Left lung (tissue), 10 donors: ENCODE measurements around the gene CFD. TPM values are rescaled to one million over a fixed set of nuclear protein-coding genes. Genes with fewer than 3 reads are reported as not detected.
A peak's percentile ranks its signal among the peaks of the same experiment; 100 is the strongest.

Source experiments
- ATAC-seq: fragments of 200-7000 bp; cut with Tn5 transposase; one replicate; pipeline ENCODE4 v1.9.1; 2020; ENCODE audit warnings: moderate library complexity
- DNase-seq, 4 donors: peaks; one replicate each; pipeline ENCODE4 v3.0.0-alpha.2; 2013 to 2020
- H3K27ac ChIP-seq, 2 donors: fragments of 200-600 bp; sonication (generic) in 1 of 2; one replicate each; pipeline versions ENCODE4 v1.5.0 to v1.8.0; 2020 to 2021
- H3K27me3 ChIP-seq, 2 donors: fragments of 200-600 bp; sonication (generic) in 1 of 2; one replicate each; pipeline versions ENCODE4 v1.5.0 to v1.8.0; 2020 to 2021
- H3K36me3 ChIP-seq, 2 donors: fragments of 200-600 bp; sonication (generic) in 1 of 2; one replicate each; pipeline versions ENCODE4 v1.5.0 to v1.8.0; 2020 to 2021
- H3K4me1 ChIP-seq, 2 donors: fragments of 200-600 bp; one replicate each; pipeline ENCODE4 v1.8.0; 2021
- H3K4me3 ChIP-seq, 2 donors: fragments of 200-600 bp; sonication (generic) in 1 of 2; one replicate each; pipeline versions ENCODE4 v1.5.0 to v1.8.0; 2020 to 2021; ENCODE audit warnings: mild to moderate bottlenecking in 1 of 2
- H3K9me3 ChIP-seq, 2 donors: fragments of 200-600 bp; sonication (generic) in 1 of 2; one replicate each; pipeline versions ENCODE4 v1.5.0 to v1.8.0; 2020 to 2021
- CTCF ChIP-seq, 2 donors: fragments of 200-600 bp; sonication (generic) in 1 of 2; IDR thresholded peaks; one replicate each; pipeline versions ENCODE4 v1.5.0 to v1.8.0; 2021; ENCODE audit warnings: antibody characterized with exemption in 2 of 2
- intact Hi-C, 2 donors: fragments of 100-400 bp; cut with DNase I; formaldehyde crosslinking; loops; one replicate each; pipeline versions ENCODE4 v1.11.2 to v1.14.2; 2022
- polyA plus RNA-seq, 6 donors: library from polyadenylated mRNA; unstranded; fragments of 120-200 nt; gene quantifications; one replicate each; pipeline ENCODE4 v1.2.1, GENCODE V29; 2013; ENCODE audit not compliant: insufficient read length in 6 of 6
- total RNA-seq, 2 donors: library from RNA; stranded (reverse); fragmentation: NEBNext Ultra II Directional; extraction: Animal tissue kit (Norgen Biotek cat#: 25700); gene quantifications; one replicate each; pipeline ENCODE4 v1.2.1, GENCODE V29; 2021
- donor health status: DM: no; HTN: yes; CAD: no.
- donor health status: DM: no; HTN: no; CAD: no.

Gene CFD
- total and polyA plus RNA-seq, 8 donors: 4.9 to 85.3 (median 10.5) TPM

- no peaks in the 10 kb centered on the region for H3K9me3 ChIP-seq
- peak; percentile 80 for ATAC-seq
- intact Hi-C loops: no loop called here
- peak overlapping the region; percentile 3 to 19 for H3K4me3 ChIP-seq
- H3K36me3 ChIP-seq: no peaks in the 10 kb centered on the region
- TF ChIP-seq CTCF (IDR thresholded peaks at IDR 0.05): no peak
- H3K4me1 ChIP-seq: peaks cover 6 to 51% of the 10 kb centered on the region in 2 donors
- H3K27ac ChIP-seq: no peak overlapping the region
- H3K27me3 ChIP-seq: peaks cover 15 to 87% of the 10 kb centered on the region in 2 donors
- DNase-seq: peak in 1 of 4 donors; percentile 91
Measured at GRCh38 chr19:843180-843835, 16.2 kb upstream of the CFD start.

DNA sequence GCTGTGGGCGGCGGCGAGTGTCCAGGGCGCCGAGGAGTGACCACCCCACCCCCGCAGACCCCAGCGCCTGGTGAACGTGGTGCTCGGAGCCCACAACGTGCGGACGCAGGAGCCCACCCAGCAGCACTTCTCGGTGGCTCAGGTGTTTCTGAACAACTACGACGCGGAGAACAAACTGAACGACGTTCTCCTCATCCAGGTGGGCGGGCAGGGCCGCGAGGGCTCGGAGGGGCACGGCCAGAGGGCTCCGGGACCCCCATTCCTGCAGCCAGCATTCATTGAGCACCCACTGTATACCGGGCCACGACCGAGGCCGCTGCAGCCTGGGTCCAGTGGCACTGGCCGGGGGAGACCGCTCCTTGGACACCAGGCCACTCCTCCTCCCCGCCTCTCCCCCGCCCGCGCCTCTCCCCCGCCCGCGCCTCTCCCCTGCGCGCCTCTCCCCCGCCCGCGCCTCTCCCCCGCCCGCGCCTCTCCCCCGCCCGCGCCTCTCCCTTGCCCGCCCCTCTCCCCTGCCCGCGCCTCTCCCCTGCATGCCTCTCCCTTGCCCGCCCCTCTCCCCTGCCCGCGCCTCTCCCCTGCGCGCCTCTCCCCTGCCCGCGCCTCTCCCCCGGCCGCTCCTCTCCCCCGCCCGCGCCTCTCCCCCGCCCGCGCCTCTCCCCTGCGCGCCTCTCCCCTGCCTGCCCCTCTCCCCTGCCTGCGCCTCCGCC, 15.5 kb upstream of the CFD start:
- Histone ChIP-seq H3K27me3 (peaks cover 15 to 86% of the 10 kb centered on the region in 2 donors), H3K36me3 (no peaks in the 10 kb centered on the region), H3K9me3 (no peaks in the 10 kb centered on the region), H3K4me3 (peak overlapping the region; percentile 3 to 19), H3K27ac (no peak overlapping the region), H3K4me1 (peaks cover 6 to 53% of the 10 kb centered on the region in 2 donors)
- ATAC-seq (peak; percentile 64), DNase-seq (peak in 1 of 4 donors; percentile 79)
- intact Hi-C loops: no loop called here
- TF ChIP-seq CTCF (IDR thresholded peaks at IDR 0.05): no peak

DNA sequence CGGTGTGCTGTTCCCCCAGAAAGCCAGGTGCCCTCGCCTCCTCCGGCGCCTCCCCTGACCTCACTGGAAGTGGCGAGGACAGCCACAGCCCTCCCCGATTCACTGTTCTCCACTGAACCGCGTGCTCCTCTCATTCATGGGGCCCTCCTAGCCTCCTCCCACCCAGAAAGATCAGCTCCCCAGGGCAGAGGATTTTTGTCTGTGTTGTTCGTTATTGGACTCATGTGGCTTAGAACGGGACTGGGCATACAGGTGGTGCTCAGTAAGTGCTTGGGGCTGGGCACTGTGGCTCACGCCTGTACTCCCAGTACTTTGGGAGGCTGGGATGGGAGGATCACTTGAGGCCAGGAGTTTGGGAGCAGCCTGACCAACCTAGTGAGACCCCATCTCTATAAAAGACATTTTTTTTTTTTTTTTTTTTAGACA, 14.9 kb upstream of the CFD start:
- Histone ChIP-seq H3K27me3 (peaks cover 15 to 81% of the 10 kb centered on the region in 2 donors), H3K9me3 (no peaks in the 10 kb centered on the region), H3K27ac (no peak overlapping the region), H3K4me1 (peaks cover 6 to 47% of the 10 kb centered on the region in 2 donors), H3K36me3 (no peaks in the 10 kb centered on the region), H3K4me3 (no peak overlapping the region)
- peak; percentile 5 for ATAC-seq
- no peak for TF ChIP-seq CTCF (IDR thresholded peaks at IDR 0.05)
- intact Hi-C loops: no loop called here
- no peak for DNase-seq

DNA sequence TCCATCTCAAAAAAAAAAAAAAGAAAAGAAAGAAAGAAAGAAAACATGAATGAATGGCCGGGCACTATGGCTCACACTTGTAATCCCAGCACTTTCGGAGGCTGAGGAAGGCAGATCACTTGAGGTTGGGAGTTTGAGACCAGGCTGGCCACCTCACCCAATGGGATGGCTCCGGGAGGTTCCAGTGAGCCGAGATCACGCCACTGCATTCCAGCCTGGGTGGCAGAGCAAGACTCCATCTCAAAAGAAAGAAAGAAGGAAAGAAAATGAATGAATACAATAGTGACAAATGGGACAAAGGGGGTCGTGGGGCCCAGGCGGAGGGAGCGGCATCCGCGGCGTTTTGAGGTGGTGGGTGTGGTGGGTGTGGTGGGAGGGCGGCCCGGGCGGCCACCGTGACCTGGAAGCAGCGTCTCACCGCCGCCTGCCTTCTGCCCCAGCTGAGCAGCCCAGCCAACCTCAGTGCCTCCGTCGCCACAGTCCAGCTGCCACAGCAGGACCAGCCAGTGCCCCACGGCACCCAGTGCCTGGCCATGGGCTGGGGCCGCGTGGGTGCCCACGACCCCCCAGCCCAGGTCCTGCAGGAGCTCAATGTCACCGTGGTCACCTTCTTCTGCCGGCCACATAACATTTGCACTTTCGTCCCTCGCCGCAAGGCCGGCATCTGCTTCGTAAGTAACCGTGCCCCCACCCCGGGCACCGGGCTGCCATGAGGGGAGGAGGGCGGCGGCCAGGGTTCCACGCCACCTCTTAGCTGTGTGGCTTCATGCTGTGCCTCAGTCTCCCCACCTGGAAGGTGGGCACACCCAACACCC, 13.6 kb upstream of the CFD start:
- DNase-seq (peak in 1 of 4 donors; percentile 73), ATAC-seq (no peak)
- Histone ChIP-seq H3K9me3 (no peaks in the 10 kb centered on the region), H3K27ac (no peak overlapping the region), H3K4me3 (no peak overlapping the region), H3K4me1 (peaks cover 12 to 44% of the 10 kb centered on the region in 2 donors), H3K36me3 (no peaks in the 10 kb centered on the region), H3K27me3 (peaks cover 15 to 80% of the 10 kb centered on the region in 2 donors)
- no peak for TF ChIP-seq CTCF (IDR thresholded peaks at IDR 0.05)
- intact Hi-C loops: no loop called here
